DMS53 treated with DMSO at 0.1 percent for 48 hours (cell line): Measurements from ENCODE around the gene ATP8B3.

ENCODE experiments used
- DNase-seq: peaks from one replicate; lab custom pipeline; 2025; ENCODE audit not compliant: unreplicated experiment; lab: John Stamatoyannopoulos, UW

Gene ATP8B3

GRCh38 chr19:1817553-1818179 lies 5.6 kb upstream of the ATP8B3 start:
- DNase-seq: no peak

DNA sequence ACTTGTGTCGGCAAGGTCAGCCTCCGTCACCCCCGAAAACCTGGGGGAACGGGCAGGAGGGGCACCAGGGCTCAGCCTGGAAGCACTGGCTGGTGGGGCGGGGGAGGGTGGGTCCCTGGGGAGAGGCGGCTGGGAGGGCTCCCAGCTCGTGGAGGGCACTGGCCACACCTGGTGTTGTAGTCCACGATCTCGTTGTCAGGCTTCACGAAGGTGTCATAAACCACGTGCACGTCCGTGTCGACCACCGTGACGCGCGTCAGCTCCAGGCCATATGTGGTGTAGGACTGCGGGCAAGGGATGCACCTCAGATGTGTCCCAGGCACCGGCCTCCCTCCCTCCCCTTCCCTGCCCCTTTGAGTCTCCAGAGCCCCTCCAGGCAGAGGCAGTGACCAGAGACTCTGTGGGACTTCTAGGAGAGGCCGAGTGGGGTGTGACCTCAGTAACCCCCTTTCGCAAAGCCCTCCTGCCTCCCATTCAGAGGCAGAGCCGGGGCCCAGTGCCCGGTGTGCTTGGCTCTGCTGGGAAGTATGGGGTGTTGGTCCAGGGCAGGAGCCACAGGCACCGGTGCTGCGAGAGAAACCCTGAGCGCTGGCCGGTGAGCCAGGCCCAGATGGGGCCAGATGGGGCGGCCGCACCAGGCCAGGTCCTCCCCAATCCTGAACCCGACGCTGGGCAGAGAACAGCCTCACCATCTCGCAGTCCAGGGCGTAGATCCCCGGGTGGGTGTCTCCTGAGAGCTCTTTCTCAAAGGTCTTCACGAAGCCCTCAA lies 4.6 kb upstream of the ATP8B3 start:
- DNase-seq: no peak

DNA sequence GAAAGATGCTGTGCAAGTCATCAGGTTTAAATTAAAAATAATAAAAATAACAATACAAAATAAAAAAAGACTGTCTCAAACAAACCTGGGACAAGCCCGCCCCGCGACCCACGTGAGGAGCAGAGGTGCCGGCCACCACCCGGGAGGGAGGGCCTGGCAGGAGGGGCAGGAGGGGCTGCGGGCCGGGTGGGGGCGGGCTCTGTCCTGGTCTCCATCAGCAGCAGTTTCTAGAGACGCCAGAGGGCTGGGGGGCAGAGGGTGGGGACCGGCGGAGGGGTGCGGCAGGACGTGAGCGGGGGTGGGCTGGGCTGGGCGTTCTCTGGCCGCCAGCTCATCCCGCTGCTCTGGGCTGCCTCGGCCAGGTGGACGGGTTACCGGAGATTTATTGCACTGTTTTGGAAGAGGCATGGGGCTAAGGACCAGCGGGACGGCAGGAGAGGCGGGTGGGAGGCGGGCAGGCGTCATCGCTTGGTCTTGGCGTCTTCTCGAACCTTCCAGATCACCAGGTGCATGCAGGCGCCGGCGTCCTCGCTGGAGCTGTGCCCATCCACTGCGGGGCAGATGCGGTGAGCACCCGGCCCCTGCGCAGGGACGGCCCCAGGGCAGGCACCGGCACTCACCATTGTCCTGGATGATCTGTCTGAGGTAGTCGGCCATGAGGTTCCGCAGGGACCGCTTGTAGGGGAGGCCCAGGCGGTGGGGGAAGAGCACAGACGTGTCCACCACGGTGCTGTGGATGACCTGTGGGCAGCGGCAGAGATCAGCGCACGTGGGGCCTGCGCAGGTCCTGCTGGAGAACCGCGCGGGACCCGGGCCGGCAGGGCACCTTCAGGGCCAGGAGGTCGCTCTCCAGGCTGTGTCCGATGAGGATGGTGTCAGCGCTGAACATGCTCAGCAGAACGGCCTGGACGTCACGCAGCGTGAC lies 3.8 kb upstream of the ATP8B3 start:
- DNase-seq: no peak

GRCh38 chr19:1814833-1815604 lies 2.9 kb upstream of the ATP8B3 start:
- no peak for DNase-seq

DNA sequence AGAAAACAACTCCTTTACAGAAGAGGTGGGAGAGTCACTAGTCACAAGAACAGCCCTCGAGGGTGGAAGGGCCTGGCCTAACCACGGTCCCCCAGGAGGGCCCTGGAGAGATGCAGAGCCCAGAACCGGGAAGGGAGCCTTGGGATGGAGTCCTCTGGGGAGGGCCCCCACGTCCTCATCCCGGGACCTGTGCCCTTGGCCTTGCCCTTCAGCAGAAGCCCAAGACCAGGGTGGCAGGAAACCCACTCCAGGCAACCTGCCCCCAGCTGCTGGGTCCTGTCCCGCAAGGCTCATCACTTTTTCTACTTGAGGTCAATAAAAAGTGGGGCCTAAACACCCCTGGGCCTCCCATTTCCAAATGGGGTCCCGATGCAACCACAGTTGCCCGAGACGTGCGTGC lies 2.3 kb upstream of the ATP8B3 start:
- DNase-seq: no peak

- DNase-seq: no peak
Measured at GRCh38 chr19:1813192-1814182, 1.4 kb upstream of the ATP8B3 start.

DNA sequence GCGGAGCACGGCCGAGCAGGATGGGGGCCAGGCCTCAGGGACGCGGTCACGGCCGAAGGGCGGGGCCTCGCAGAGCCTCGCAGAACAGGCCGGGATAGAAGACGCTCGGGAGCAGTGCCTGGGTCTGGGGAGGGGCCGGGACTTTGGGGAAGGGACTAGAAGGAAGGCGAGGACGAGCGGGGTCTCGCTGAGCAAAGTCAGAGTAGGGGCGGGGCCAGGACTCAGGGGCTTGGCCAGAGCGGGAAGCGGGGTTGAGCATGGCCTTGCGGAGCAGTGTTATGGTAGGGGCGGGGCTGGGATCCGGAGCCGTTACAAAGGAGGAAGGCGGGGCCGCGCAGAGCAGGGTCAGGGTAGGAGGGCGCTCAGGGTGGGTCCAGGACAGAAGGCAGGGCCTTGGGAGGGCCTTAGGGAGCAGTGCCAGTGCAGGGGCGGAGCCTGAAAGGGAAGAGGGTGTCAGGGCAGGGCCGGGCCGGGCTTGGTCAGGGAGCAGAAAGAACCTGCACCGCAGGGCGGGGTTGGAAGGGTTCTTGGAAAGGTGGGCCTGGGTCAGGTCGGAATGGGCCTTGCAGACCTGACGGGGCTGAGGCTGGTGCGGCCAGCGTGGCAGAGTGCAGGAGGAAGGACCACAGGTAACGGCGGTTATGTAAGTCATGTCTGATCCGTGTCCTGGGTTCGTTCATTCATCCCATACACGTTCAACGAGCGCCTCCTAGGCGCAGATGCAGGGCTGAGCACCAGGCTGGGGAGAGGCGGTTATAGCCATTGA lies 533 bp upstream of the ATP8B3 start:
- DNase-seq: peak; percentile 74

GRCh38 chr19:1811472-1811894 lies 593 bp downstream of the ATP8B3 start:
- peak; percentile 43 for DNase-seq

- DNase-seq: no peak
Measured at GRCh38 chr19:1810439-1811160, 1.5 kb downstream of the ATP8B3 start.

DNA sequence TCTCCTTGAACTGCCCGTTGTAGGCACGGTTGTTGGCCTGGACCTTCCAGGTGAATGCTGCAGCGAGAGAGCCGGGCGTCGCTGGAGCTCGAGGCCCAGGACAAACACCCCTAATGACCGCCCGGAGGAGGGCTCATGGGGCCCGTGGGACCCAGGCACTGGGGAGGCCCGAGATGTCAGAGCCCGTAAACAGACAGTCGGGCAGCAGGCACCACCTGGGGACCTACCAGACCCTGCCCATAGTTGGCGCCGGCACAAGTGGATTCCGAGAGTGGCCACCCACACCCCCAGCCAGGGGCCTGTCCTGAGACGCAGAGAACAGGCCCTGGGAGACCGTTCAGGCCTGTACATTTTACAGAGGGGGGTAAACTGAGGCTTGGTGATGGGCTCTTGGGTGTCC lies 2.4 kb downstream of the ATP8B3 start:
- DNase-seq: no peak

GRCh38 chr19:1808395-1808731 lies 3.7 kb downstream of the ATP8B3 start:
- DNase-seq: no peak

DNA sequence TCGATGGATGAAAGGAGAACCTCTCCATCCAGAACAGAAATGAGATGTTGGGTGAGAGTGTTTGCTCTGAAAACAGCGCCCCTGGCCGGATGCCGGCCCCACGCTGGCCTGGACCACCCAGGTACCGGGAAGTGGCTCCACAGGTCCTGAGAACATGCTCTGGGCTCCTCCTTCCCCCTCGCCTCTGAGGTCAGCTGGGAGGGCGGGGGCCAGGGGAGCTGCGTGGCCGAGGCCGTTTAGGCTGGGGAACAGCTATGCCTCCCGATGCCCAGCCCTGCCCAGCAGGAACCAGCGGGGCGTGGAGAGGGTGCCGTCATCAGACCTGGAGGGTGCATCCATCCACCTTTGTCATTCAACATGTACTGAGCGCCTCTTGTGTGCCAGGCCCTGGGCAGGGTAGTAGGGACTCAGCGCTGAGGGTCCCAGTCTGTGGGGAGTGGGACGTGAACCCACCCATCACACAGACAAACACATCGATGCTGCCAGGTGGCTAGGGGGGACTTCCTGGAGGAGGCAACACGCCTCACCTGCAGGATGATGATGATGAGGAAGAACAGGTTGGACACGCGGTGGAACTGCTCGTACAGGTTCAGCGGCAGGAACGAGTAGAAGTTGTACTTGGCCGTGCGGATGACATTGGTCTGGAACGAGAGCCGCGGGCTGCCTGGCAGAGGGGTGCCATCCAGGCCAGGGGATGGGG lies 4.2 kb downstream of the ATP8B3 start:
- DNase-seq: no peak

GRCh38 chr19:1807030-1807694 lies 4.9 kb downstream of the ATP8B3 start:
- no peak for DNase-seq

DNA sequence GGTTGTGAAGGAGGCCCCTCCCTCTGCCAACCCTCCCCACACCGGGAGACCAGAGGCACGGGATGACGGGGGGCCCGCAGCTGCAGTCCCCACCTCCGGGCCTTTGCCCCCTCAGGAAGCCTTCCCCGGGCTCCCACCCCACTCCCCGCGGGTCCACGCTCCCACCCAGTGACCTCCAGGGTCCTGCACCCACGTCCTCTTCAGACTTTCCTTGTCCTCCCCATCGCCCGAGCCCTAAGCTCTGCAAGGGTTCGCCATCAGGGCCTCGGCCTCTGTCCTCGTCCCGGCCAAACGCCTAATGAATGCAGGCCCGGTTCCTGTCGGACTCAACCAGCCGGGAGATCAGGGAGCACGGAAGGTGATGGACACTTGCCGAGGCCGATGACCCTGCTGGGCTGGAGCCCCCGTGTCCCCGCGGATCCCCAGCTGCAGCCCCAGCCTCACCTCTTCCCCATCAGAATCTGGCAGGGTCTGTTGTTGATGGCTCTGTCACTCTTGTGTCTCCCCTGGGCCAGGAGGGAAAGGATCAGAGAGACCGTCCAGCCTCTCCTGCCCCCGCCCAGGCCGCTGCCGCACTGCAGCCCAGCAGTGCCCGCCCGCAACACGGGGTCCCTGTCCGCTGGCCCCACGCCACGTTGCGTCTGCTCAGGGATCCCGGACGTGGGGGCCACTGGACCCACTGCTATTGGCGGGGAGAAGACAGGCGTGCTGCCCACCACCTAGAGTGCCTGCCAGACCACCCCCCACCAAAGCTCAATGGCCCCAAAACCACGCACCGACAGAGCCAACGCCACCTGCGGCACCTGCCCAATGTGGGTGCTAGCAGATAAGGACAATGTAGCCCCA lies 5.7 kb downstream of the ATP8B3 start:
- no peak for DNase-seq

- no peak for DNase-seq
Measured at GRCh38 chr19:1805401-1806183, 6.5 kb downstream of the ATP8B3 start.

DNA sequence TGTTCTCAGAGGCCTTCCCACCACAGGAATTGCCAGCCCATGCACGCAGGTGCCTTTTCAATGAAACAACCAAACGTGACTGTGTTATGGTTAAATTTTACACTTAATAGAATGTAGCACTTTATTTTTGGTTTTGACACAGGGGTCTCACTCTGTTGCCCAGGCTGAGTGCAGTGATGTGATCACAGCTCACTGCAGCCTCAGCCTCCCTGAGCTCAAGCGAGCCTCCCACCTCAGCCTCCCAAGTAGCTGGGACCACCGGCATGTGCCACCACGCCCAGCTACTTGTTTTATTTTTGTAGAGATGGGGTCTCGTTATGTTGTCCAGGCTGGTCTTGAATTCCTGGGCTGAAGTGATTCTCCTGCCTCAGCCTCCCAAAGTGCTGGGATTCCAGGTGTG lies 7.2 kb downstream of the ATP8B3 start:
- no peak for DNase-seq
